Tibial artery (tissue), 4 donors: ENCODE results near the gene ARPP21.

Experiments used
- DNase-seq, 2 donors: peaks; one replicate each; pipeline ENCODE4 v3.0.0-alpha.2; 2019
- H3K27ac ChIP-seq, 2 donors: fragments of 200-600 bp; sonication (generic) in 1 of 2; 1 replicate in 1 of 2; 2 replicates in 1 of 2; pipeline ENCODE4 v1.5.1; 2018 to 2019; ENCODE audit warnings: mild to moderate bottlenecking in 1 of 2
- H3K27me3 ChIP-seq, 2 donors: fragments of 200-600 bp; sonication (generic) in 1 of 2; one replicate each; pipeline versions ENCODE4 v1.5.1 to v1.6.0; 2016 to 2019
- H3K36me3 ChIP-seq, 3 donors: fragments of 200-600 bp; sonication (generic) in 2 of 3; one replicate each; pipeline ENCODE4 v1.5.1; 2016 to 2019; ENCODE audit warnings: mild to moderate bottlenecking in 2 of 3
- H3K4me1 ChIP-seq, 4 donors: fragments of 200-600 bp; sonication (generic) in 2 of 4; 1 replicate in 3 of 4; 2 replicates in 1 of 4; pipeline ENCODE4 v1.5.1; 2016 to 2019
- H3K4me3 ChIP-seq, 2 donors: fragments of 200-600 bp; sonication (generic) in 1 of 2; 1 replicate in 1 of 2; 2 replicates in 1 of 2; pipeline ENCODE4 v1.5.1; 2018 to 2019; ENCODE audit warnings: mild to moderate bottlenecking in 2 of 2
- H3K9me3 ChIP-seq, 3 donors: fragments of 200-600 bp; sonication (generic) in 1 of 3; one replicate each; pipeline ENCODE4 v1.5.1; 2016 to 2019
- CTCF ChIP-seq, 2 experiments: fragments of 200-600 bp in 1 of 2; fragments of 450-650 bp in 1 of 2; IDR thresholded peaks; one replicate each; pipeline ENCODE4 v1.5.1; 2017 to 2019; ENCODE audit warnings: antibody characterized with exemption in 2 of 2, mild to moderate bottlenecking in 1 of 2, moderate library complexity in 1 of 2
- intact Hi-C: fragments of 100-400 bp; cut with DNase I; formaldehyde crosslinking; loops from one replicate; pipeline ENCODE4 v1.15.0; 2023; ENCODE audit warnings: low total_unique reads

Gene ARPP21

DNA sequence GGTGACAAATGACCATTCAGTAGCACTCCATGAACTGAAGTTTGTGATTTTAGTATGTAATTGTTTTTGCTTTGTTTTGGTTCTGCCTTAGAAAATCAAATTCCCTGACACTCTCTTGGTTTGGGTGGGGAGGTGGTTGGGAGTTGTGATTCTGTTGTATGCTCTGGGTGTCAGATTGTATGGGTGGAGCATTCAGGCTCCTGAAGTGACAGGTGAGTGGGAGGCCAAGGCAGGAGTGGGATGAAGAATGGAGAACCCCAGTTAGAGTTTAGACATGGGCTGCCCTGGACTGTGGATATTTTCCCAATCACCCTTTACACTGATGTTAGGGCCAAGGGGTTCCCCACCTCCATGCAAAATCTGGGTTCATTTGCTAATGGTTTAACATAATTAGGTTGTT lies 83.6 kb downstream of the ARPP21 start:
- no peak overlapping the region for H3K4me3 ChIP-seq
- no peaks in the 10 kb centered on the region for H3K4me1 ChIP-seq
- no peaks in the 10 kb centered on the region for H3K27me3 ChIP-seq
- no peak for DNase-seq
- H3K27ac ChIP-seq = no peak overlapping the region
- intact Hi-C loops = no loop called here
- no peaks in the 10 kb centered on the region for H3K36me3 ChIP-seq
- TF ChIP-seq CTCF (IDR thresholded peaks at IDR 0.05) = no peak
- no peaks in the 10 kb centered on the region for H3K9me3 ChIP-seq

- H3K4me1 ChIP-seq = no peaks in the 10 kb centered on the region
- H3K4me3 ChIP-seq = no peak overlapping the region
- no peaks in the 10 kb centered on the region for H3K27me3 ChIP-seq
- intact Hi-C loops = no loop called here
- no peaks in the 10 kb centered on the region for H3K36me3 ChIP-seq
- DNase-seq = no peak
- TF ChIP-seq CTCF (IDR thresholded peaks at IDR 0.05) = no peak
- no peak overlapping the region for H3K27ac ChIP-seq
- H3K9me3 ChIP-seq = no peaks in the 10 kb centered on the region
These were observed 84.3 kb downstream of the ARPP21 start for GRCh38 chr3:35723480-35724097.

DNA sequence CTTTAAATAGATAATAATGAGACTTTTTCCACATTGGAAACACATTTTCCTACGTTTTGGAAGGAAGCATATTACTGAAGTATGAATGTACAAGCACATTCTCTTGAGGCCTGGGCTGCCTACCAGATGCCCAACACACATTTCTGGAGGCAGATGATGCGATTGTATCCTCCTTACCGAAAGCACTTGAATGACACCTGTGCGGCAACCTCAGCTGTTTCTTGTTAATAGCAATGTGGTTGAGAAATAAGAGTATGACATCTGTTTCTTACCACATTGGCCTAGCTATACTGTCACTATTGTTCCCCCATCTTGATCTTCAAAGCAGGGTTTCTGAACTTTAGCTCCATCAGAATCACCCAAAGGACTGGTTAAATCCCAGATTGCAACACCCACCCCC lies 84.8 kb downstream of the ARPP21 start:
- H3K4me3 ChIP-seq = no peak overlapping the region
- H3K27me3 ChIP-seq = no peaks in the 10 kb centered on the region
- no peak for DNase-seq
- H3K9me3 ChIP-seq = no peaks in the 10 kb centered on the region
- intact Hi-C loops = no loop called here
- no peak for TF ChIP-seq CTCF (IDR thresholded peaks at IDR 0.05)
- no peak overlapping the region for H3K27ac ChIP-seq
- H3K4me1 ChIP-seq = no peaks in the 10 kb centered on the region
- no peaks in the 10 kb centered on the region for H3K36me3 ChIP-seq

- no peak for DNase-seq
- Histone ChIP-seq H3K36me3 (no peaks in the 10 kb centered on the region), H3K9me3 (no peaks in the 10 kb centered on the region), H3K4me3 (no peak overlapping the region), H3K4me1 (no peaks in the 10 kb centered on the region), H3K27me3 (no peaks in the 10 kb centered on the region), H3K27ac (no peak overlapping the region)
- intact Hi-C loops = no loop called here
- no peak for TF ChIP-seq CTCF (IDR thresholded peaks at IDR 0.05)
These were observed 87.9 kb downstream of the ARPP21 start for GRCh38 chr3:35727179-35727578.

GRCh38 chr3:35733341-35733740 lies 94.0 kb downstream of the ARPP21 start:
- H3K9me3 ChIP-seq = no peaks in the 10 kb centered on the region
- no peaks in the 10 kb centered on the region for H3K27me3 ChIP-seq
- intact Hi-C loops = no loop called here
- no peaks in the 10 kb centered on the region for H3K4me1 ChIP-seq
- no peak overlapping the region for H3K4me3 ChIP-seq
- H3K36me3 ChIP-seq = no peaks in the 10 kb centered on the region
- no peak for DNase-seq
- no peak overlapping the region for H3K27ac ChIP-seq
- TF ChIP-seq CTCF (IDR thresholded peaks at IDR 0.05) = no peak

GRCh38 chr3:35733864-35734263 lies 94.5 kb downstream of the ARPP21 start:
- no peak for TF ChIP-seq CTCF (IDR thresholded peaks at IDR 0.05)
- Histone ChIP-seq H3K36me3 (no peaks in the 10 kb centered on the region), H3K9me3 (no peaks in the 10 kb centered on the region), H3K4me1 (no peaks in the 10 kb centered on the region), H3K4me3 (no peak overlapping the region), H3K27me3 (no peaks in the 10 kb centered on the region), H3K27ac (no peak overlapping the region)
- no peak for DNase-seq
- intact Hi-C loops = no loop called here
